ENCODE results near the gene EFNA5. TPM values are rescaled to one million over a fixed set of nuclear protein-coding genes. Genes with fewer than 3 reads are reported as not detected.

The EFNA5 gene
- total RNA-seq, 2 donors from 2014 or later: not detected

DNA sequence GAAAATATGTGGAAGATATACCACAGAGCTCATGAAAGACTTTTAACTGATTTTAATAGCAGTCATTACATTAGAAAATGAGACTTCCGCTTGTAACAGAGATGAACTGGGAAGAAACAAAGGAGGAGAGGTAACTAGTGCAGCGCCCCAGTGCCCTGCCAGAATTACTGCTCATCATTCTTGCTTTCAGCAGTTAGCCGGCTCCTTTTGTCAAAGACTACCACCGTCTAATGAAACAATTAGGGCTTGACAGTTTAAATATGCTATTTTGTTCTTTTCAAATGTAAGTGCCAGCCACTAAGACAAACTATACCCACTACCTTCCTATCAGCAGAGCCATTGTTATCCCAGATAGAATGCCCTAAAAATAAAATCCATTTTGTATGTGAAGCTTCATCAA, 328.4 kb downstream of the EFNA5 start:
- no peak for ATAC-seq (replicated peaks)
- no peaks in the 10 kb centered on the region for H3K36me3 Mint-ChIP-seq (ENCODE audit: low read depth)
- H3K27ac Mint-ChIP-seq: no peak overlapping the region
- no peak overlapping the region for H3K4me3 Mint-ChIP-seq
- H3K9me3 Mint-ChIP-seq: peaks cover 11% of the 10 kb centered on the region
- no peaks in the 10 kb centered on the region for H3K4me1 Mint-ChIP-seq
- no peaks in the 10 kb centered on the region for H3K27me3 Mint-ChIP-seq

DNA sequence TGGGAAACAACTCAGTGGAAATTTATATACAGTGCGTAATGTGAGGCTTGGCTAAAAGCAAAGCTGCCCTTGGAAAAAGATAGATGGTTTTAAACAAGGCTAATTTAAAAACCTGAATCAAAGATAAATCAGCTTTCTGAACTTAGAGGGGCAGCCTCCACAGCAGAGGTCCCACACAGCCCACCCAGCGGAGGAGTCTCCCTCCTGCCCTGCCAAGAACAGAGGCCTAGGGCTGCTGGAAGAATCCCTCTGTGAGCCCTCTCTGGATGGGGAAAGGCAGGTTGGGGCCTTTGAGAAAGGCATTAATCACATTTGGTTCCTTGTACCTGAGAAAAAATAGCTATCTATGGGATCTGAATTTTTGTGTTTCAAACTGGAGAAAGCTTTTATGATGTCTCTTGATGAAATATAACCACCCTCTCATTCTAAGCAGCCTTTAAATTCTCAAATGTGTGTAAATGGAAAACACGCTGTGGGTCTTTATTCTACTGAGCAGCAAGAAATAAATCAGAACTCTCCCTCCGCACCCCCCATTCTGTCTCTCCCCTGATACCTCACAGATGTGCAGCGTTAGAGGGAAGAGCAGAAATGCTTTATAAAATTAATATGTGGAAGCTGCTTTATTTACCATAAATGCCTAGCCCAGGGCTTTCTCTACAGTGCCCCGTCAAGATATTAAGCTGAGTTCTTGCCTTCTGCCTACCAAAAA, 329.2 kb downstream of the EFNA5 start:
- Mint-ChIP-seq H3K9me3 (peaks cover 10% of the 10 kb centered on the region), H3K27ac (no peak overlapping the region), H3K4me1 (no peaks in the 10 kb centered on the region)

DNA sequence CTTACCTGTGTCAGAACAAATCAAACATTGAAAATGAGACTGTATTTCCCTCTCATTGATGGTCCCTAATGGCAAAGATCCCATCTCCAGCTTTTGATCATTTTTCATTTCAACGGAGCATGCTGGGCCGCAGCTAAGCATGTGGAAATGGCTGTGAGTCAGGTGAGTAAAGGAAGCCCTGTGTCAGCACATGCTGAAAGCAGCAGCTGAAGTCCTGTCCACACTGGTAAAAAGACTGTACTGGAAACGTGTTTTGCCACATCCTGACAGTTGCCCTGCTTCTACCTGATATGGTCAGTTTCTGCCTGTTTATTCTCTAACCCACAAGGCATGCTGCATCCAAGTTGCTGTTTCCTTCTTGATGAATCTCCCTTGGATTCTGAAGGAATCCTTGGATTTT, 330.1 kb downstream of the EFNA5 start:
- ATAC-seq (replicated peaks): no peak
- no peak overlapping the region for H3K27ac Mint-ChIP-seq
- no peaks in the 10 kb centered on the region for H3K36me3 Mint-ChIP-seq (ENCODE audit: low read depth)
- H3K27me3 Mint-ChIP-seq: no peaks in the 10 kb centered on the region
- H3K4me3 Mint-ChIP-seq: no peak overlapping the region
- H3K9me3 Mint-ChIP-seq: peaks cover 10% of the 10 kb centered on the region
- H3K4me1 Mint-ChIP-seq: no peaks in the 10 kb centered on the region

More for the DNA sequence above, 329.2 kb downstream of the EFNA5 start:
- H3K27me3 Mint-ChIP-seq: no peaks in the 10 kb centered on the region
- no peaks in the 10 kb centered on the region for H3K36me3 Mint-ChIP-seq (ENCODE audit: low read depth)
- H3K4me3 Mint-ChIP-seq: no peak overlapping the region
- ATAC-seq (replicated peaks): no peak

DNA sequence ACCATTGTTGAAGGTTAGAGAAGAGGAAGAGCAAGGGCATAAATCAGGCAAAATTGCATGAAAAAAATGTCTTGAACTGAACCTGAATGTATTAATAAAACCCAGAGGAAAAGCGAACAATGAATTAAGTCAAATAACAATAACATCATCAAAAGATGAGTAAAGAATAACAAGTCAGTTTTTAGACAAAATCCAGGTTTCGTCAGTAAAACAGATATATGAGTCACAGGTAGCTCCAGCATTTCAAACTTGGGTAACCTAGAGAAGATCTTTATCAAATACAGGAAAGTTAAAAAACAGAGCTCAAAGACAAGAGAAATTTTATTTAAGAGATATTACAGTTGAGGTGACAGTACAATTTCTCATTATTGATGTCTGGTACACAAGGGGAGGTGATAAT, 332.4 kb downstream of the EFNA5 start:
- H3K9me3 Mint-ChIP-seq: no peaks in the 10 kb centered on the region
- H3K4me1 Mint-ChIP-seq: no peaks in the 10 kb centered on the region
- H3K4me3 Mint-ChIP-seq: no peak overlapping the region

DNA sequence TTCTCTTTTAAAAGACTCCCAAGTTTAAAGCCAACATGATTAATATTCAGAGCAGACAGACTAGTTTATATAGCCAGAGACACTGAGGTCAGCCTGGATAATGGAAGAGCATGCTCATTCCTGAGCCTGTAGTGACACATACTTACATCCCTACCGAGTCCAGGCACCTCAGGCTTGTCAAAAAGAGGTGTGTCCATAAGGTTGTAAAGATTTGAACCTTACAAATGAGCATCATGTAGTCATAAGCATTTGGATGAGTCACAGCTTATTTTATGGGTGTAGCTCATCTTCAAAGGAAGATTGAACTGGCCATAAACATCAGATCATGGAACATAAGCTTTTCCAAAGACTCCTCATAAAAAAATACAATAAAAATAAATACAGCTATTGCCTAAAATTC, 333.5 kb downstream of the EFNA5 start:
- no peak for ATAC-seq (replicated peaks)
- H3K36me3 Mint-ChIP-seq (ENCODE audit: low read depth): no peaks in the 10 kb centered on the region
- H3K27me3 Mint-ChIP-seq: no peaks in the 10 kb centered on the region
- no peak overlapping the region for H3K27ac Mint-ChIP-seq
- no peak overlapping the region for H3K4me3 Mint-ChIP-seq
- H3K4me1 Mint-ChIP-seq: no peaks in the 10 kb centered on the region
- no peaks in the 10 kb centered on the region for H3K9me3 Mint-ChIP-seq

More for the DNA sequence above, 332.4 kb downstream of the EFNA5 start:
- H3K27me3 Mint-ChIP-seq: no peaks in the 10 kb centered on the region
- no peaks in the 10 kb centered on the region for H3K36me3 Mint-ChIP-seq (ENCODE audit: low read depth)
- ATAC-seq (replicated peaks): no peak
- no peak overlapping the region for H3K27ac Mint-ChIP-seq

DNA sequence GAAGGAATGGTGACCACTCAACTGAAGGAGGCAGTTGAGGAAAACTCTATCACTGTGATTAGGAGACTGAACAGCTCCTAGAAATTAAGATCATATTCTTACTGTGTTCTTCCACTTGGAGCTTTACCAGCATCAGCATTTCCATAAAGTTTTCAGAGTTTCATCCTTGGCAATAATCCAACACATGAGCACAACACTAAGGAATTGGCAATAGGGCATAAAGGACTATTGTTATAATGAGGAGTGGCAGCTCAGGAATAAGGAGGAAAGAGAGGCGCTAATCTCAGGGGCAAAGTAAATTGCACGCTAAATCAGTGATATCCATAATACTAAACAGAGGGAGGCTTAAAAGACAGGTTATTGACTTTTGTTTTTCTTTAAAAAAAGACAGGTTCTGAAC, 338.9 kb downstream of the EFNA5 start:
- ATAC-seq (replicated peaks): no peak
- Mint-ChIP-seq H3K4me1 (no peaks in the 10 kb centered on the region), H3K9me3 (peaks cover 4% of the 10 kb centered on the region), H3K27ac (no peak overlapping the region), H3K4me3 (no peak overlapping the region), H3K27me3 (peaks cover 3% of the 10 kb centered on the region), H3K36me3 (ENCODE audit: low read depth) (no peaks in the 10 kb centered on the region)

DNA sequence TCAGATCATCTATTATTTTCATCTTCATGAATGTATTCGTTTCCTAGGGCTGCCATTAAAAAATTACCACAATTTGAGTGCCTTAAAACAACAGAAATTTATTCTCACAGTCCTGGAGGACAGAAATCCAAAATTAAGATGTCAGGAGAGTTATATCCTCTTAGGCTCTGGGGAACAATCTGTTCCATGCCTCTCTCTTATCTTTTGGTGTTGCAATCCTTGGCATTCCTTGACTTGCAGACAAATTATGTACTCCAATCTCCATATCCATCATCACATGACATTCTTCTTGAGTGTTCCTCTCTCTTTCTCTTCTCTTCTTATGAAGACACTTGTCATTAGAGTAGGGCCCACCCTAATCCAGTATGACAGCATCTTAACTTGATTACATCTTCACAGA, 339.4 kb downstream of the EFNA5 start:
- no peak for ATAC-seq (replicated peaks)
- H3K4me3 Mint-ChIP-seq: no peak overlapping the region
- H3K4me1 Mint-ChIP-seq: no peaks in the 10 kb centered on the region
- no peaks in the 10 kb centered on the region for H3K36me3 Mint-ChIP-seq (ENCODE audit: low read depth)
- peaks cover 3% of the 10 kb centered on the region for H3K27me3 Mint-ChIP-seq
- H3K27ac Mint-ChIP-seq: no peak overlapping the region
- H3K9me3 Mint-ChIP-seq: peaks cover 4% of the 10 kb centered on the region

DNA sequence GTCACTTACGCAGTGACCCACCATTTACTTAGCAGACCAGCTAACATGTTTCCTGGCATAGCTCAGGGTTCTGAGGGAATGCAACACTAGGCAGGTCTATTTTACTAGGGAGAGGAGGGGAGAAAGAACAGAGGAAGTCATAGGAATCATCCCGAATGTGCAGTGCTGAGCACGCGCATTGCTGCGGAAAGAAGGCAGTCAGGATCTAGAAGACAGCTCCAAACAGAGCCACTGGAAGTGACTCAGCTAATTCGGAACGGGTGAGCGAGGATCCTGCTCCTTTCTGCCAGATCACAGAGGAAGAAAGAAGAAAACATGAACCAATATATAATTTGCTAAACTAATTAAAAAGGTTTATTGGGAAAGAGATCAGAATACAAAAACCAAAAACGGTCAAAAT, 339.8 kb downstream of the EFNA5 start:
- H3K27ac Mint-ChIP-seq: no peak overlapping the region
- peaks cover 4% of the 10 kb centered on the region for H3K9me3 Mint-ChIP-seq
- no peaks in the 10 kb centered on the region for H3K4me1 Mint-ChIP-seq
- H3K4me3 Mint-ChIP-seq: no peak overlapping the region
- H3K27me3 Mint-ChIP-seq: peaks cover 6% of the 10 kb centered on the region
- H3K36me3 Mint-ChIP-seq (ENCODE audit: low read depth): no peaks in the 10 kb centered on the region
- ATAC-seq (replicated peaks): no peak

DNA sequence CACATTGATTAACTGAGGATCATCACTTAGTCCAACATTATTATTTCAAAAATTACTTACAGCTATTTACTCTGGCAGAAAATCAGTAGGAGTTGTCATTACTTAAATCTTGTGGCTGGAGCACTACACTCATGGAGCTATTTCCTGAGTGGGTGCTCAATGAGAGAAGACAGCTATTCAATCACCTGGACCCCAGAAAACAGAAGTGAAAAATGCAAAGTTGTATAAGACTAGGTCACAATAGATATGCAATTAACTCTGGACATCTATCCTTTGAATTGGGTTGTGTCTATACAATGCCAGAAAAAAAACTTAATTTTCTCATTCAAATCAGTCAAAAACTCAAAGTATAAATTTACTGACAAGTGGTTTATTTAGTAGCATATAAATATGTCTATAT, 340.9 kb downstream of the EFNA5 start:
- Mint-ChIP-seq H3K4me1 (no peaks in the 10 kb centered on the region), H3K9me3 (peaks cover 4% of the 10 kb centered on the region), H3K36me3 (ENCODE audit: low read depth) (no peaks in the 10 kb centered on the region), H3K27ac (no peak overlapping the region), H3K4me3 (no peak overlapping the region), H3K27me3 (peaks cover 10% of the 10 kb centered on the region)
- no peak for ATAC-seq (replicated peaks)
